Cerebellar nuclear complex (tissue), 1 donor: ENCODE measurements around the gene EIF5B.
A peak's percentile ranks its signal among the peaks of the same experiment; 100 is the strongest.
"Not testable (repeated sequence)": the region's sequence is repeated elsewhere in the genome, so short reads cannot be mapped to it uniquely, and the experiment has no call there.

Source experiments
- DNase-seq, 2 experiments: peaks; one replicate each; lab custom pipeline; 2025; lab: John Stamatoyannopoulos, UW

Gene EIF5B, protein sequence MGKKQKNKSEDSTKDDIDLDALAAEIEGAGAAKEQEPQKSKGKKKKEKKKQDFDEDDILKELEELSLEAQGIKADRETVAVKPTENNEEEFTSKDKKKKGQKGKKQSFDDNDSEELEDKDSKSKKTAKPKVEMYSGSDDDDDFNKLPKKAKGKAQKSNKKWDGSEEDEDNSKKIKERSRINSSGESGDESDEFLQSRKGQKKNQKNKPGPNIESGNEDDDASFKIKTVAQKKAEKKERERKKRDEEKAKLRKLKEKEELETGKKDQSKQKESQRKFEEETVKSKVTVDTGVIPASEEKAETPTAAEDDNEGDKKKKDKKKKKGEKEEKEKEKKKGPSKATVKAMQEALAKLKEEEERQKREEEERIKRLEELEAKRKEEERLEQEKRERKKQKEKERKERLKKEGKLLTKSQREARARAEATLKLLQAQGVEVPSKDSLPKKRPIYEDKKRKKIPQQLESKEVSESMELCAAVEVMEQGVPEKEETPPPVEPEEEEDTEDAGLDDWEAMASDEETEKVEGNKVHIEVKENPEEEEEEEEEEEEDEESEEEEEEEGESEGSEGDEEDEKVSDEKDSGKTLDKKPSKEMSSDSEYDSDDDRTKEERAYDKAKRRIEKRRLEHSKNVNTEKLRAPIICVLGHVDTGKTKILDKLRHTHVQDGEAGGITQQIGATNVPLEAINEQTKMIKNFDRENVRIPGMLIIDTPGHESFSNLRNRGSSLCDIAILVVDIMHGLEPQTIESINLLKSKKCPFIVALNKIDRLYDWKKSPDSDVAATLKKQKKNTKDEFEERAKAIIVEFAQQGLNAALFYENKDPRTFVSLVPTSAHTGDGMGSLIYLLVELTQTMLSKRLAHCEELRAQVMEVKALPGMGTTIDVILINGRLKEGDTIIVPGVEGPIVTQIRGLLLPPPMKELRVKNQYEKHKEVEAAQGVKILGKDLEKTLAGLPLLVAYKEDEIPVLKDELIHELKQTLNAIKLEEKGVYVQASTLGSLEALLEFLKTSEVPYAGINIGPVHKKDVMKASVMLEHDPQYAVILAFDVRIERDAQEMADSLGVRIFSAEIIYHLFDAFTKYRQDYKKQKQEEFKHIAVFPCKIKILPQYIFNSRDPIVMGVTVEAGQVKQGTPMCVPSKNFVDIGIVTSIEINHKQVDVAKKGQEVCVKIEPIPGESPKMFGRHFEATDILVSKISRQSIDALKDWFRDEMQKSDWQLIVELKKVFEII

GRCh38 chr2:99337113-99338028 lies at the start of gene EIF5B:
Gene EIF5B, plus strand, starts transcription at chr2:99337389. Its CDS starts 166 bp downstream, at chr2:99337555.
- peak; percentile 8 to 85 for DNase-seq

DNA sequence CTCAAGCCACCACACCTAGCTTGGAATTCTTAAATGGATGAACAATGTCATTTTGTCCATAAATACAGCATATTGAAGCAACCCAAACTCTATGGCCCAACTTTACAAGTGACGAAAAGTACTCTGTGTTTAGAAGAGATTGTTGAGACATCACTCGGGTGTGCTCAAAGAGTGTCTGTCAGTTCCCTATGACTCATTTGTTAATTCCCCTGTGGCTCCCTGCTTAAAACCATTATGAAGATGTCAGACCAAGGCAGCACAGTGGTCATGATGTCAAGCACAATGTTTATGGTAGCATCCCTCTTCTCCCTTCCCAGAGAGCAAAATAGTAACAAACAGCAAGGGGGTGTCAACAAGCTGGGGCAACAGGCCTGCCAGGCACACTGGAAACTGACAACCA lies 39.2 kb upstream of the EIF5B start:
- no peak for DNase-seq

- no peak for DNase-seq
Measured at GRCh38 chr2:99299580-99299979, 37.6 kb upstream of the EIF5B start.

GRCh38 chr2:99301097-99301496 lies 36.1 kb upstream of the EIF5B start, which contains the start of gene LYG1:
Gene LYG1, minus strand, starts transcription at chr2:99301197. Its CDS starts 5,527 bp downstream, at chr2:99295670.
- not testable (repeated sequence) for DNase-seq

- no peak for DNase-seq
Measured at GRCh38 chr2:99317161-99317872, 19.9 kb upstream of the EIF5B start.

- DNase-seq: not testable (repeated sequence)
Measured at GRCh38 chr2:99317873-99318200, 19.4 kb upstream of the EIF5B start.

DNA sequence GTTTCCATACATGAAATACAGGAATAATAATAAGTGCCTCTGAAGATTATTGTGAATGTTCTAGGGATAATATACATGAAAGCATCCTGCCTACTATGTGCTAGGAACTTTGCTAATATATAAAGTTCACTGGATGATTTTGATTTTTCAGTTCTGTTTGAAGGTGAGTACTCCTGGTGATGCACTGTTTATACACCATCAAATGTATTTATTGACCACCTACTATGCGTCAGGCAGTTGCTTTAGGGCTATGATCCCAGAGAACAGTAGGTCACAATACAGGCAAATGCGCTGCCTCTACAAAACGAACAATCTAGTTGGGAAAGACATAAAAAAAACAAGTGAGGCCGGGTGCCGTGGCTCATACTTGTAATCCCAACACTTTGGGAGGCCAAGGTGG lies 11.8 kb upstream of the EIF5B start:
- no peak for DNase-seq

DNA sequence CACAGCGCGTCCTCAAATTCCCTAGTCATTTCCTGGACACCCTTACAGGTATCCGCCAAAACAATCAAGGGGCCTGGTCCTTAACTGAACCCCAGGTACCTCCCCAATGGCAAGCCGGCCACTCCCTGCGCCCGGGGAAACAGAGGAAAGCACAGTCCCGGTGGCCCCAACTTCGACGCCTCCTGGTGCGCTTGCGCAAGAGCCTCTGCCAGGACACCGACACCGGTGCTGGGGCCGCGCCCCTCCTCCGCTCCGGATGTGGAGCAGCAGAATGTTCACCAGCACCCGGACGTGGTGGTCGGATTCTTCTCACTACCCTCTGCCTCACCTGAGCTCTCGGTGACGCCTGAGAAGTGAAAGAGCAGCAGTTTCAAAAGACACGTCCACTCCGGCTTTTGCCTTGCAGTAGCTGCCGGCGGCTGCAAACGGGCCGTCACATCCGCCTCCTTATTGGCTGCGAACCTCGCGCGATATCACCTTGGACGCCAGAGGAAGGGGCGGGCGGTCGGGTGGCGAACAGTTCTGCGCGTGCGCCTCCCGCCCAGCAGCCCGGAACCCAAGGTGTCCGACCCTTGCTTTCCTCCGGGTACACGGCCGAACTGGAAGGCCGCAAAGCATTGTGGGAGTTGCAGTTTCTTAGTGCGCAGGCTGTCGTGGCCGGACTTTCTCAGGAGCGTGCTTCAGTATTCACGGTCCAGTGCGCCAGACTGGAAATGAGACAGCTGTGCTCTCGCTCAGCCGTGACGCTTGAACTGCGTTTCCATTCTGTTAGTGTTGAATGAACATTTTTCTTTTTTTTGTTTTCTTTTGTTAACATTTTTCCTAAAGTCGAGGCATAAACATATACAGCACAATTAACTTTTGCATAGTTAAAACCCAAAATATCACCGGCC lies 1.0 kb upstream of the EIF5B start, which contains the start of gene TXNDC9:
TXNDC9 (minus strand) TSS at position 423 of the 893 bp plus-strand sequence. CDS start 3,123 bp downstream, outside the sequence.
- DNase-seq: peak; percentile 59 to 96

- DNase-seq: peak in 1 of 2 experiments; percentile 43
Measured at GRCh38 chr2:99336804-99337112, 431 bp upstream of the EIF5B start.

- DNase-seq: no peak
Measured at GRCh38 chr2:99338029-99338585, 918 bp downstream of the EIF5B start.

DNA sequence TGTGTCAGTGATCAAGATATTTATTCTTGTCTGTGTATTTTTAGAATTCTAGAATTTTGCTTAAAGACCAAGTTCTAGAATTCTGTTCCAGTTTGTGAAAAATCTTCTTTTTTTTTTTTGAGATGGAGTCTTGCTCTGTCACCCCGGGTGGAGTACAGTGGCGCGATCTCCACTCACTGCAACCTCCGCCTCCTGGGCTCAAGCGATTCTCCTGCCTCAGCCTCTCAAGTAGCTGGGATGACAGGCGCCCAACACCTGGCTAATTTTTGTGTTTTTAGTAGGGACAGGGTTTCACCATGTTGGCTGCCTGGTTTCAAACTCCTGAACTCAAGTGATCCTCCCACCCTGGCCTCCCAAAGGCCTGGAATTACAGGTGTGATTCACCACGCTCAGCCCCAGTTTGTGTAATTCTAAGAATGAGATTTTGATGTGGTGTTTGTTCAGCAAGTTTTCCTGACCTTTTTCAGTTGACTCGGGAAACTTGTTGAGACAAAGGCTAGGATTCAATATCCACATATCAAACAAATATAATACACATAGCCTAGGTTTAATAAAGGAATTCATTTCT lies 3.6 kb downstream of the EIF5B start:
- DNase-seq: no peak

- DNase-seq: no peak
Measured at GRCh38 chr2:99342536-99342935, 5.3 kb downstream of the EIF5B start.

DNA sequence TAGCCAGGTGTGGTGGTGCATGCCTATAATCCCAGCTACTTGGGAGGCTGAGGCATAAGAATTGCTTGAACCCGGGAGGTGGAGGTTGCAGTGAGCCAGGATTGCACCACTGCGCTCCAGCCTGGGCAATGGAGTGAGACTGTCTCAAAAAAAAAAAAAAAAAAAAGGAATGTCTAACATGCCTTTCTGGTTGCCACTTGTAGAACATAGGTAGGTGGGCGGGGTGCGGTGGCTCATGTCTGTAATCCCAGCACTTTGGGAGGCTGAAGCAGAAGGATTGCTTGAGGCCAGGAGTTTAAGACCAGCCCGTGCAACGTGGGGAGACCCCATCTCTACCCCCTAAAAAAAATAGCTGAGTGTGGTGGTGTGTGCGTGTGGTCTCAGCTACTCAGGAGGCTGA lies 8.3 kb downstream of the EIF5B start:
- DNase-seq: not testable (repeated sequence)

DNA sequence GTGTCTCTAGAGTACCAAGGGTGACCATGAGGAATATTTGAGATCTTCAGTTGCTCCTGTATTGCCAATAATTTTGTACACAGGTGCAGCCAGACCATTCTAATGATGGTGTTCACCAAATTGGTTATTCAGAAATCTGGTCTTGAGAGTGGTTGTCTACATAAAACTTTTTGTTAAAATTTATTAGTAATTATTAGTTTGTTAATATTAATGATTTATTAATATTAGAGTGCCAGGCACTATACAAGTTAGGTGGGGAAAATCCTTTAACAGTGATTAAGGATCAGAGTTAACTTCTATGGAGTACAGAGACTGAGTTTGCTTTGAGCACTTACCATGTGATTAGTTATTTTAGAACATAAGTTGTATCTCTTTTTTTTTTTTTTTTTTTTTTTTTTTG lies 9.0 kb downstream of the EIF5B start:
- no peak for DNase-seq

DNA sequence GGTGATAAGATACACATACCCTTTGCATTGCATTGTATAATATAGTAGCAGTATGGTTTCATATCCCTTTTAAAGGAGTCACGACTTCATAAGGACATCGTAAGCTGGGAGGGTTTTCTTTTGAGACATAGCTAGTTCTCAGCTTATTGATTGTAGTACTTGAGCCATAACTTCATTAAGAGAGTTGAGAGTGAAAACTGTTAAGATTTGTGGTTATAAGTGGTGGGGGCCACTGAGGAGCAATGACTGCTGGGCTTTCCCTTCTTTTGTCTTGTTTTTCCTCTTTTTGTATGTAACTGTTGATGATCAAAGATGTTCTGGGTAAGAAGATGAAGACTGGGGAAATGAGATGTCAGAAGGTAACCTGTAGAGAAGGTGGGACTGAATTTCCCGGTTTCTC lies 11.0 kb downstream of the EIF5B start:
- DNase-seq: no peak

GRCh38 chr2:99350194-99350593 lies 13.0 kb downstream of the EIF5B start:
- DNase-seq: no peak

DNA sequence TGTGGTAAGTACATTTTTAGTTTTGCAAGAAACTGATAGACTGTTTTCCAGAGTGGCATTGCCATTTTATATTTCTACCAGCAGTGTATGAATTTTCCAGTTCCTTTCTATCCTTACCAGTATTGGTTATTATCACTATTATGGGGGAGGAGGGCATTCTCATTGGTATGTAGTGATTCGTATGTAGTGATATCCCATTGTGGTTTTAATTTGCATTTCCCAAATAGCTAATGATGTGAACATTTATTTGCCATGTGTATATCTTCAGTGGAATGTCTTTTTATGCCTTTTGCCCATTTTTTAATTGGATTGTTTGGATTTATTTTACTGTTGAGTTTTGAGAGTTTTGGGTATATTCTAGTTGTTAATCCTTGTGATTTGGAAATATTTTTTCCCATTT lies 16.9 kb downstream of the EIF5B start:
- DNase-seq: no peak

GRCh38 chr2:99354825-99355224 lies 17.6 kb downstream of the EIF5B start:
- not testable (repeated sequence) for DNase-seq

- DNase-seq: no peak
Measured at GRCh38 chr2:99356853-99357252, 19.7 kb downstream of the EIF5B start.
